Measurements from ENCODE around the gene CTTNBP2.
A peak's percentile ranks its signal among the peaks of the same experiment; 100 is the strongest.

CTTNBP2 gene

DNA sequence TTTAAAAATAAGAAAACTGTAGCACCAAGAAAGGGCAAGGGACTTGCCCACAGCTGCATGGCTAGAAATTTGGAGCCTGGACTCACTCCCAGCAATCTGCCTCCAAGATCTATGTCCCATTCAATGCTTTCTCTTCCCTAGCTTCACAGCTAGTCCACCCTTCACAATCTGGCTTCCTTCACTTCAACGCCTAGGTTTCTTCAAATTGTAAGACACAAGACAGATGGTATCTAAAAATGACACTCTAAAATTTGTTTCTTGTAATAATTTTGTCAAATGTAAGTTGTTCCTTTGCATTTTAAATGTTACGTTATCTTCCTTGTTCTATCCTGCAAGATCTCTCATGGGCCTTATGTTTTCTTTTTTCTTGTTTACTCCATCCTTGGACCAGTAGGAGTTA lies 48.6 kb downstream of the CTTNBP2 start:
- no peak for DNase-seq

DNA sequence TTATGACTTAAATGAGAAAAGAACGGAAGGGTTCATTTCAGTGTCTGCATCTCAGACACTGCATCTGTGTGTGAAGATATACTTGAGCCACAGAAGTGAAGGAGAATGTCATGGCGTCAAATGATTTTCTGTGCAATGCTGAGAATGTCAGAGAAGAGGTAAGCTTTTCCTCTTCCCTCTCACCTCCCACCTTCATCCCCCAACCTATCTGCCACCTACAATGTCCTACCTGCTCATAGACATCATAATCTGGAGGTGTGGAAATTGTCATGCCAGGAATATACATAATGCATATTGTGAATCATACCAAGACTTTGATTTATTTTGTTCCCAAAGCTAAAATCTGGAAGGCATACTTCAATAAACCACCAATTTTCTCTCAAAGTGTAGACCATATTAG lies 53.7 kb downstream of the CTTNBP2 start:
- no peak for DNase-seq

DNA sequence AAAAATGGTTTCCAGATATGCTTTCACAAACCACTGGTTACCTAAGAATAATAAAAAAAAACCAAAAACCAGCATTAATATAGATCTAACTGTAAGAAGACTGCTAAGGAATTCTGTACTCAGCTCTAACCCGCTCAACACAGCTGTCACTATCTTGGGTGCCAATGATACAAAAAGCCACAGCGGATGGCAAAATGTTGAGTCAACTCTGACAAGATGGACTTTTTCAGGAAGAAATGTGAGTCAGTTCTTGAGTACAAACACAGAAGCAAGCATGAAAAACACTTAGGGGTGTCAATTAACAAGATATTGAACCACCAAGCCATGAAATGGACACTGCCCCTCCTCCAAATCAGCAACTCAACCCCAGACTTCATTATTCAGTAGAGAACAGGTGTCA lies 55.0 kb downstream of the CTTNBP2 start:
- DNase-seq: no peak

DNA sequence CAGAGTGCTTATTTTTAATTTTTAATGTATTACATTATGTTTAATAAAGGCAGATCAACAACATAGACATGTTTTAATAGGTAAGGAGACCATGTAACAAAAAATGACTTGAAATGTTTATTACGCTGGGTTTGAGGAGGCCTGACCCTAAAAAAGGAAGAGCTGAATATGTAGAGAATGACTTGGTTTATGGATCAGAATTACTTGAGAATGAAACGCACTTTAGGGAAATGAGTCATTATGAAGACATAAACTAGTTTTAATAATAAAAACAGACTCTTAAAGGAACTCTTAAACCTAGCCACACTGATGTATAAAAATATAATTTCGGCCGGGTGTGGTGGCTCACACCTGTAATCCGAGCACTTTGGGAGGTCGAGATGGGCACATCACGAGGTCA lies 56.5 kb downstream of the CTTNBP2 start:
- DNase-seq: no peak

- no peak for DNase-seq
Observed at GRCh38 chr7:117811696-117812095, 61.5 kb downstream of the CTTNBP2 start.

- peak; percentile 73 to 95 for DNase-seq
Observed at GRCh38 chr7:117810642-117811512, 62.4 kb downstream of the CTTNBP2 start.

DNA sequence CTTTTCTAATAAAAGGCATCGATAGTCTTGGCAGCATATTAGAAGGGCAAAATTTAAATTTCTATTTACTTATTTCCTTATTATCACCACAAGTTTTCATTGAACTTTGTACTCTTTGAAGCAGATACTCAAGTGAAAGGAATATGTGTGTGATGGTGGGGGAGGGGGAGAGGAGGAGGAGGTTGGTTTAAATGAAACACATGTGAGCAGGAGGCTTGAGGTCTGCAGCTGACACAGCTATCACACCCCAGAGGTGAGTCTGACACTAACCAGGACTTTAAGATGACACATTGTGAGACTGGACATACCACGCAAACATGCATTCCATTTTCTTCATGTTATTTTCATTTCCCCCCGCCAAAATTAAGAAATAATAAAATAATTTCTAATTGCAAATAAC lies 63.3 kb downstream of the CTTNBP2 start:
- DNase-seq: no peak

- no peak for DNase-seq
Observed at GRCh38 chr7:117808910-117809705, 64.1 kb downstream of the CTTNBP2 start.

- peak; percentile 45 to 77 for DNase-seq
Observed at GRCh38 chr7:117808341-117808757, 64.9 kb downstream of the CTTNBP2 start.

DNA sequence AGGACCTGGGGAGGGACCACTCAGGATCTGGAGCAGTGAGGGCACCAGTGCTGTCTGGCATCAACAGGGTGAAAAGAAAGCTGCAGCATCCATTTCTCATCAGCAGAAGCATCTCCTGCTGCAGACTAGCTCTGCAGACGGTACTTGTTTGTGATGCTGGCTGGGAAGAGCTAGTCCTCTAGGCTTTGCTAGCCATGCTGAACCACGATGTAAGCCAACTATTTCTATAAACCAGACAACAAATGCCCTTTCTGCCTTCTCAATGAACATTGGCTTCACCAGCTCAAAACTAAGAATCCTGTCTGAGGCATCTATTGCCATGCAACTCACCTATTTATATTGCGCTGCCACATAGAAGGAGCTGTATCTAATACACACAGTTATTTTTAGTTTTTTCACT lies 65.6 kb downstream of the CTTNBP2 start:
- no peak for DNase-seq

GRCh38 chr7:117806011-117806410 lies 67.2 kb downstream of the CTTNBP2 start:
- no peak for DNase-seq

DNA sequence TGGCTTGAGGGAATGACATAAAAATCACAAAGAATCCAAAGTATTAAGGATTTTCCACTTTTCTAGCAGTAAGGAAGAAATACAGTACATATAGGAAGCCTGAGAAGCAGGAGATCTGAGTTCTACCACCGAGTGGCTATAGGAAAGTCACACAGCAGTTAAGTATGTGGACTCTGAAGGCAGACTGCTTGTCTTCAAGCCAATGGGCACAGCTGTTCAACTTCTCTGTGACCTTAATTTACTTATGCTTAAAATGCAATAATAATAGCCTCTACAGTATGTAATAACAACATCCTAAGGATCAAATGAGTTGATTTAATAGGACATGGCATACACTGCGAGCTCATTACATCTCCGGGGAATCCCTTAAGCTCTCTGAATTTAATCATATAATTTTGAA lies 68.0 kb downstream of the CTTNBP2 start:
- no peak for DNase-seq

DNA sequence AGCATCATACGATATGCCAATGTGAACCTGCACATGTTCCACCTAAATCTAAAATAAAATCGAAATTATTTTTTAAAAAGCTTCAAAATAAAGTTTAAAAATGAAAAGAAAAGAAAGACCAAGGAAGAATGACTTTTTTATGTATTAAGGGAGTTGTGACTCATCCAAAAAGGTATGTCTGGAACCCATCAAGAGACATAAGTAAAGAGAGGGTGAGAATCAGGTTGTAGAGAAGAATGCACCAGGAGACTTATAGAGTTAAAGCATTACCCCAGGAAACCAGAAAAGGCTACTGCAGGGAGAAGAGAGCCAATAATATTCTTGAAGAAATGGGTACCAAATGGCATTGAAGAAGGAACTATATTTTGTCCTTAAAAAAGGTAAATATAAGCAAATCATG lies 69.8 kb downstream of the CTTNBP2 start:
- DNase-seq: no peak

DNA sequence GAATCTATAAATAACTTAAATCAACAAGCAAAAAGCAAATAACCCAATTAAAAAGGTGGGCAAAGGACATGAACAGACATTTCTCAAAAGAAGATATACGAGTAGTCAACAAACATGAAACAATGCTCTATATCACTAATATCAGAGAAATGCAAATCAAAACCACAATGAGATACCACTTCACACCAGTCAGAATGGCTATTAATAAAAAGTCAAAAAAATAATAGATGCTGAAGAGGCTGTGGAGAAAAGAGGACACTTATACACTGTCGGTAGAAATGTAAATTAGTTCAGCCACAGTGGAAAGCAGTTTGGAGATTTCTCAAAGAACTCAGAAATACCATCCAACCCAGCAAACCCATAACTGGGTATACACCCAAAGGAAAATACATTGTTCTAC lies 70.6 kb downstream of the CTTNBP2 start:
- DNase-seq: no peak

DNA sequence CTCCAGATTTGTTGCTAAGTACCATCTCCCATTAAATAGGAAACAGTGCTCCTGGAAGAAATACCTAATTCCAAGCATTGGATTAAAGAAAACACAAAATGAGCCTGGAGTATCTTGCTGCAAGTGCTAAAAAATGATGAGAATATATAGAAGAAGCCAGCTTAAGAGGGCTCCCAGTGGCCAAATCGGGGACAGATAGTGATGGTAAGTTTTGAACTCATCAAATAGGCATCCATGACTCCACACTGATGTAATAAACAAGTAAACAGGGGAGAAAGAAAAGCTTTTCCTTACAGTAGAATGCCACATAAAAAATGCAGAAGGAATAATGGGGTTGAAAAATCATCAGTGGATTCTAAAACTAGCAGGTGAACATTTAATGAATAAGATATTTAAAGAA lies 72.4 kb downstream of the CTTNBP2 start:
- DNase-seq: no peak

DNA sequence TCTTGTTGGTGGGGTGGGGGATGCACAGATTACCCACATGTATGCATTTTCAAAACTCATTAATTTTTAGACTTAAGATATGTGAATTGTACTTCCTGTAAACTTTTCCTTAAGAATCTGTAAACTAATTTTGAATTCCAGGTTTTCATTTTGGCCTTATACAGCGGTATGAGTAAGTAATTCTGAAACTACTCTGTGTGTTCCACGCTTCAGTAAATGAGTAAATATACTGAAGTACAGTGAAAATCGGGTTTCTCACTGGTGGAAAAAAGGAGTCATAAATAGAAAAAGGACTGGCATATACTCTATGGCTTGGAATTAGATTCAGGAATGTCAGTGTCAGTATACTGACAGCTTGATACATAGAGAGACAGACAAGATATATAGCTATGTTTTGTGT lies 72.8 kb downstream of the CTTNBP2 start:
- DNase-seq: peak in 1 of 2 experiments; percentile 58

DNA sequence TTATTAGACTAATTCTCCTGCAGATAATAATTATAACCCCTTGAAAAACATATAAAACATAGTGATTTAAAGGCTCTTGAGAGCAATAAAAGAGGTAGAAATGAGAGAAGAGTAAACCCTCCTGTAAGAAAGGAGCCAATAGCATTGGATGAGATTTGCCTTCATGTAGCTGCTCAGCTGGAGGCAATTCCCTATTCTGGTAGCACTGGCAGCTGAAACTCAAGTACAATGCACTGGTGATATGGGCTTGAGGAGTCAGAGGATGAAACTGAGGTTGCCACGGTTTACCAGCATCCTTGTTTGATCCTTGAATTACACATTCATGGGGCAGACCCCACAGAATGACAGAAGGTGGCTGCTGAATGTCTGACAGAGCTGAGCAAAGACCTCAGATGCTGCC lies 76.4 kb downstream of the CTTNBP2 start:
- DNase-seq: peak in 1 of 2 experiments; percentile 9

DNA sequence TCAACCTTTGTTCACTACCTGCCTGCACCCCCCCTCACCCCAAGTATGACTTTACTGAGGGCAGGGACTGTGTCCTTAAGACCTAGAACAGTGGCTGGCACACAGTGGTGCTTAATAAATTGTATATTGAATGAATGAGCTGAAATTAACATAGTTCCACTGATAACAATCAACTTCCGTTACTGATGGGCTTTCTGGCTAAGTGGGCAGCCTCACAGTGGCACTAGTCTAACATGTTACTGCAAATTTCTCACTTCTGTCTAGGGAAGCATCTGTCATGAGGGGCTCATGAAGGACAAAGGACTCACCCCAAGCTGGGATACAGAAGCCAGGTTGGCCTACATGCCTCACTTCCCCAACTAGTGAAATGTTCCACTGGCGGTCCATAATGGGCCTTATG lies 79.3 kb downstream of the CTTNBP2 start:
- DNase-seq: no peak

GRCh38 chr7:117793521-117793920 lies 79.7 kb downstream of the CTTNBP2 start:
- DNase-seq: no peak

GRCh38 chr7:117791877-117792780 lies 81.1 kb downstream of the CTTNBP2 start:
- DNase-seq: no peak

DNA sequence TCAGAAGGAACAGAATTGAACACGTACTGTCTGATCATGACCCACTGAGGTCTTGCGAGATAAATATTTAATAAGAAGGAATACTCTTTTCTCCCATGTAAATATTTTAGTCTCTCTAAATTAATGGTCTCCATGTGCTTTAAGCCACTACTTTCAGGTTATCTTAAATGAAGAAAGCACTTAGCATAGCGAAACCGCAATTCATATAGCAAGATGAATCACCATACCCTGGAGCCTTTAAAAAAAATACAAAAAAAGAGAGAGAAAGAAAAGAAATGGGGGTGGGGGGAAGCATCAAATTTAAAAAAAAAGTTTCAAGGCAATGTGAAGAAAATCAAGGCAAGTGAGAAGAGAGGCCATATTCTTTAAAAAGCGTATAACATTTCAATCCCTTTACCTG lies 82.5 kb downstream of the CTTNBP2 start:
- DNase-seq: no peak

DNA sequence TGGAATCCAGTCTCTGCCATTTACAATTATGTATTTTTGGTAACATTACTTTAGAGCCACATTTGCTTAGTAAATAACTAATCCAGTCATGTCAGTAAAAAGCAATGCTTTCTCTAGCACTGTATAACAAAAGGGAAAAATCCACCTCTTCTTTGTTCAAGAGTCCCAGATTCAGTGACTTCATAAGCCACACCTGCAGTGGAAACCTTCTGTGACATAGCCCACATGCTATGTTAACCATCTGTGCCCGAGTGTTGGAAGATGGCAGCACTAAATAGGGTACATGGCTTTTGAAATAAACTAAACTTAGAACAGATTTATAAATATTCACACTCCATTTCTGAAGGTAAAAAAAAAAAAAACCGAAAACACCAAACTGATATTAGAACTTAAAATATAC lies 83.0 kb downstream of the CTTNBP2 start:
- DNase-seq: no peak

GRCh38 chr7:117785431-117785830 lies 87.8 kb downstream of the CTTNBP2 start:
- DNase-seq: no peak
